GM21528 (cell line): ENCODE measurements around the gene UFM1.
"Not testable (repeated sequence)": the region's sequence is repeated elsewhere in the genome, so short reads cannot be mapped to it uniquely, and the experiment has no call there.

ENCODE experiments used
- ATAC-seq: cut with Tn5 transposase; IDR thresholded peaks from one replicate; pipeline ENCODE4 v1.9.1; 2021; ENCODE audit warnings: mild to moderate bottlenecking, moderate library complexity; ENCODE audit not compliant: unreplicated experiment, low FRiP score

The UFM1 gene

GRCh38 chr13:38349390-38350113 lies at the start of gene UFM1:
UFM1 (plus strand) TSS chr13:38349851; CDS start chr13:38349920, 69 bp downstream.
- peak; percentile 96 for ATAC-seq

GRCh38 chr13:38301236-38301635 lies 48.4 kb upstream of the UFM1 start:
- no peak for ATAC-seq

GRCh38 chr13:38303816-38304320 lies 45.8 kb upstream of the UFM1 start:
- ATAC-seq: no peak

- ATAC-seq: no peak
Observed at GRCh38 chr13:38308736-38309135, 40.9 kb upstream of the UFM1 start.

GRCh38 chr13:38309397-38309796 lies 40.3 kb upstream of the UFM1 start:
- ATAC-seq: no peak

GRCh38 chr13:38311175-38311574 lies 38.5 kb upstream of the UFM1 start:
- ATAC-seq: not testable (repeated sequence)

- no peak for ATAC-seq
Observed at GRCh38 chr13:38316129-38316528, 33.5 kb upstream of the UFM1 start.

GRCh38 chr13:38321654-38322053 lies 28.0 kb upstream of the UFM1 start:
- ATAC-seq: no peak

GRCh38 chr13:38325426-38325825 lies 24.2 kb upstream of the UFM1 start:
- ATAC-seq: no peak

GRCh38 chr13:38328699-38329098 lies 21.0 kb upstream of the UFM1 start:
- ATAC-seq: no peak

GRCh38 chr13:38334845-38335244 lies 14.8 kb upstream of the UFM1 start:
- no peak for ATAC-seq

- no peak for ATAC-seq
Observed at GRCh38 chr13:38338089-38338488, 11.6 kb upstream of the UFM1 start.

- no peak for ATAC-seq
Observed at GRCh38 chr13:38340624-38341023, 9.0 kb upstream of the UFM1 start.

GRCh38 chr13:38341149-38341692 lies 8.4 kb upstream of the UFM1 start:
- no peak for ATAC-seq

- no peak for ATAC-seq
Observed at GRCh38 chr13:38346764-38347163, 2.9 kb upstream of the UFM1 start.

GRCh38 chr13:38348861-38349389 lies 726 bp upstream of the UFM1 start:
- ATAC-seq: peak; percentile 26

GRCh38 chr13:38350114-38350617 lies 515 bp downstream of the UFM1 start:
- peak; percentile 48 for ATAC-seq

- no peak for ATAC-seq
Observed at GRCh38 chr13:38355595-38356119, 6.0 kb downstream of the UFM1 start.

GRCh38 chr13:38358684-38359083 lies 9.0 kb downstream of the UFM1 start:
- ATAC-seq: no peak

- no peak for ATAC-seq
Observed at GRCh38 chr13:38361542-38362262, 12.1 kb downstream of the UFM1 start.

GRCh38 chr13:38363219-38363618 lies 13.6 kb downstream of the UFM1 start:
- no peak for ATAC-seq
